Measurements from ENCODE around the gene GSK3B.
"Not testable (repeated sequence)": the region's sequence is repeated elsewhere in the genome, so short reads cannot be mapped to it uniquely, and the experiment has no call there.

The GSK3B gene

DNA sequence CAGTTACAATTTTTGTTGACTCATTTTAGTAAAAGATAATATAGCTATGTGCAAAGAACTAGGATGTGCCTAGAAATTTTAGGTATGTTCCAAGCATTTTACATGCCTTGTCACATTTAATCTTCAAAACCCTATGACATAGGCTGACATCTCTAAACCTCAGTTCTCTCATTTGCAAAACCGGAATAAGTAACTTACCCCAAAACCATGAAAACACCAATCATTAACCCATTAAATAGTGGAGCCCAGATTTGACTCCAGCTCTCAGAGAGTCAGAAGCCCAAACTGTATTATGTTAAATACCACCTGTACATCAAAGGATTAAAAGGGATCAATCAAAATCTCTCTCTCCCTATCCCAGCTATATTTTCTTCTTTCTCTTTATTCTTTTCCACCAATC lies 36.6 kb downstream of the GSK3B start (continued):
- TF ChIP-seq, protein P1, sequence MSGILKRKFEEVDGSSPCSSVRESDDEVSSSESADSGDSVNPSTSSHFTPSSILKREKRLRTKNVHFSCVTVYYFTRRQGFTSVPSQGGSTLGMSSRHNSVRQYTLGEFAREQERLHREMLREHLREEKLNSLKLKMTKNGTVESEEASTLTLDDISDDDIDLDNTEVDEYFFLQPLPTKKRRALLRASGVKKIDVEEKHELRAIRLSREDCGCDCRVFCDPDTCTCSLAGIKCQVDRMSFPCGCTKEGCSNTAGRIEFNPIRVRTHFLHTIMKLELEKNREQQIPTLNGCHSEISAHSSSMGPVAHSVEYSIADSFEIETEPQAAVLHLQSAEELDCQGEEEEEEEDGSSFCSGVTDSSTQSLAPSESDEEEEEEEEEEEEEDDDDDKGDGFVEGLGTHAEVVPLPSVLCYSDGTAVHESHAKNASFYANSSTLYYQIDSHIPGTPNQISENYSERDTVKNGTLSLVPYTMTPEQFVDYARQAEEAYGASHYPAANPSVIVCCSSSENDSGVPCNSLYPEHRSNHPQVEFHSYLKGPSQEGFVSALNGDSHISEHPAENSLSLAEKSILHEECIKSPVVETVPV (CRISPR knock-in tag; IDR thresholded peaks at IDR 0.05), result no peak
- TF ChIP-seq, protein P2, sequence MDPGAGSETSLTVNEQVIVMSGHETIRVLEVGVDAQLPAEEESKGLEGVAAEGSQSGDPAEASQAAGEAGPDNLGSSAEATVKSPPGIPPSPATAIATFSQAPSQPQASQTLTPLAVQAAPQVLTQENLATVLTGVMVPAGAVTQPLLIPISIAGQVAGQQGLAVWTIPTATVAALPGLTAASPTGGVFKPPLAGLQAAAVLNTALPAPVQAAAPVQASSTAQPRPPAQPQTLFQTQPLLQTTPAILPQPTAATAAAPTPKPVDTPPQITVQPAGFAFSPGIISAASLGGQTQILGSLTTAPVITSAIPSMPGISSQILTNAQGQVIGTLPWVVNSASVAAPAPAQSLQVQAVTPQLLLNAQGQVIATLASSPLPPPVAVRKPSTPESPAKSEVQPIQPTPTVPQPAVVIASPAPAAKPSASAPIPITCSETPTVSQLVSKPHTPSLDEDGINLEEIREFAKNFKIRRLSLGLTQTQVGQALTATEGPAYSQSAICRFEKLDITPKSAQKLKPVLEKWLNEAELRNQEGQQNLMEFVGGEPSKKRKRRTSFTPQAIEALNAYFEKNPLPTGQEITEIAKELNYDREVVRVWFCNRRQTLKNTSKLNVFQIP (CRISPR knock-in tag; IDR thresholded peaks at IDR 0.05; ENCODE audit: borderline replicate concordance, low read depth), result no peak
- TF ChIP-seq ZNF565 (CRISPR knock-in tag; conservative IDR thresholded peaks at IDR 0.05; ENCODE audit: low read depth) (no peak), BACH2 (CRISPR knock-in tag; IDR thresholded peaks at IDR 0.05; ENCODE audit: borderline replicate concordance) (no peak), ZFP30 (CRISPR knock-in tag; IDR thresholded peaks at IDR 0.05) (no peak), CSDC2 (CRISPR knock-in tag; IDR thresholded peaks at IDR 0.05) (no peak), TCF4 (CRISPR knock-in tag; IDR thresholded peaks at IDR 0.05; ENCODE audit: borderline replicate concordance) (no peak), PPARA (CRISPR knock-in tag; IDR thresholded peaks at IDR 0.05; ENCODE audit: borderline replicate concordance) (no peak), GLIS3 (CRISPR knock-in tag; IDR thresholded peaks at IDR 0.05) (no peak), OSR1 (CRISPR knock-in tag; IDR thresholded peaks at IDR 0.05) (no peak), ISL1 (CRISPR knock-in tag; IDR thresholded peaks at IDR 0.05) (no peak)
- TF ChIP-seq, protein P3, sequence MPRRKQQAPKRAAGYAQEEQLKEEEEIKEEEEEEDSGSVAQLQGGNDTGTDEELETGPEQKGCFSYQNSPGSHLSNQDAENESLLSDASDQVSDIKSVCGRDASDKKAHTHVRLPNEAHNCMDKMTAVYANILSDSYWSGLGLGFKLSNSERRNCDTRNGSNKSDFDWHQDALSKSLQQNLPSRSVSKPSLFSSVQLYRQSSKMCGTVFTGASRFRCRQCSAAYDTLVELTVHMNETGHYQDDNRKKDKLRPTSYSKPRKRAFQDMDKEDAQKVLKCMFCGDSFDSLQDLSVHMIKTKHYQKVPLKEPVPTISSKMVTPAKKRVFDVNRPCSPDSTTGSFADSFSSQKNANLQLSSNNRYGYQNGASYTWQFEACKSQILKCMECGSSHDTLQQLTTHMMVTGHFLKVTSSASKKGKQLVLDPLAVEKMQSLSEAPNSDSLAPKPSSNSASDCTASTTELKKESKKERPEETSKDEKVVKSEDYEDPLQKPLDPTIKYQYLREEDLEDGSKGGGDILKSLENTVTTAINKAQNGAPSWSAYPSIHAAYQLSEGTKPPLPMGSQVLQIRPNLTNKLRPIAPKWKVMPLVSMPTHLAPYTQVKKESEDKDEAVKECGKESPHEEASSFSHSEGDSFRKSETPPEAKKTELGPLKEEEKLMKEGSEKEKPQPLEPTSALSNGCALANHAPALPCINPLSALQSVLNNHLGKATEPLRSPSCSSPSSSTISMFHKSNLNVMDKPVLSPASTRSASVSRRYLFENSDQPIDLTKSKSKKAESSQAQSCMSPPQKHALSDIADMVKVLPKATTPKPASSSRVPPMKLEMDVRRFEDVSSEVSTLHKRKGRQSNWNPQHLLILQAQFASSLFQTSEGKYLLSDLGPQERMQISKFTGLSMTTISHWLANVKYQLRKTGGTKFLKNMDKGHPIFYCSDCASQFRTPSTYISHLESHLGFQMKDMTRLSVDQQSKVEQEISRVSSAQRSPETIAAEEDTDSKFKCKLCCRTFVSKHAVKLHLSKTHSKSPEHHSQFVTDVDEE (CRISPR knock-in tag; IDR thresholded peaks at IDR 0.05), result no peak

DNA sequence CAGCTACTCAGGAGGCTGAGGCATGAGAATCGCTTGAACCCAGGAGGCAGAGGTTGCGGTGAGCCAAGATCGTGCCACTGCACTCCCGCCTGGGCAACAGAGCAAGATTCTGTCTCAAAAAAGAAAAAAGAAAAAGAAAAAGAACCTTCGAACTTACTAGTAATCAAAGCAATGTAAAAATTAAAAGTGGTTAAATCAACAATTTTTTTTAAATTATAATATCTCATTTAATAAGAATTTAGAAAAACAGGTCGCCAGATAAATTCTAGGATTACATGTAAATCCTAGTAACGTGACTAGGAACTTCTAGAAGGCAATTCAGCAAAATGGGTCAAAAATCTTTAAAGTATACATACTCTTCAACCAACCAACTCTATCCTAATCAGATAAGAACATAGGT lies 37.2 kb downstream of the GSK3B start:
- no peak for TF ChIP-seq ZNF8 (CRISPR knock-in tag; IDR thresholded peaks at IDR 0.05)
- no peak for TF ChIP-seq CSDC2 (CRISPR knock-in tag; IDR thresholded peaks at IDR 0.05)
- TF ChIP-seq, protein P2 (CRISPR knock-in tag; IDR thresholded peaks at IDR 0.05; ENCODE audit: borderline replicate concordance, low read depth), result no peak
- TF ChIP-seq ARNTL (CRISPR knock-in tag; IDR thresholded peaks at IDR 0.05; ENCODE audit: borderline replicate concordance, low read depth), result no peak
- TF ChIP-seq TOX (CRISPR knock-in tag; IDR thresholded peaks at IDR 0.05; ENCODE audit: borderline replicate concordance), result no peak
- no peak for TF ChIP-seq ESRRG (CRISPR knock-in tag; IDR thresholded peaks at IDR 0.05)
- TF ChIP-seq, protein P4, sequence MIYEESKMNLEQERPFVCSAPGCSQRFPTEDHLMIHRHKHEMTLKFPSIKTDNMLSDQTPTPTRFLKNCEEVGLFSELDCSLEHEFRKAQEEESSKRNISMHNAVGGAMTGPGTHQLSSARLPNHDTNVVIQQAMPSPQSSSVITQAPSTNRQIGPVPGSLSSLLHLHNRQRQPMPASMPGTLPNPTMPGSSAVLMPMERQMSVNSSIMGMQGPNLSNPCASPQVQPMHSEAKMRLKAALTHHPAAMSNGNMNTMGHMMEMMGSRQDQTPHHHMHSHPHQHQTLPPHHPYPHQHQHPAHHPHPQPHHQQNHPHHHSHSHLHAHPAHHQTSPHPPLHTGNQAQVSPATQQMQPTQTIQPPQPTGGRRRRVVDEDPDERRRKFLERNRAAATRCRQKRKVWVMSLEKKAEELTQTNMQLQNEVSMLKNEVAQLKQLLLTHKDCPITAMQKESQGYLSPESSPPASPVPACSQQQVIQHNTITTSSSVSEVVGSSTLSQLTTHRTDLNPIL (CRISPR knock-in tag; IDR thresholded peaks at IDR 0.05; ENCODE audit: low read depth), result no peak
- no peak for TF ChIP-seq ZFP30 (CRISPR knock-in tag; IDR thresholded peaks at IDR 0.05)
- no peak for TF ChIP-seq GLIS3 (CRISPR knock-in tag; IDR thresholded peaks at IDR 0.05)
- TF ChIP-seq, protein P5, sequence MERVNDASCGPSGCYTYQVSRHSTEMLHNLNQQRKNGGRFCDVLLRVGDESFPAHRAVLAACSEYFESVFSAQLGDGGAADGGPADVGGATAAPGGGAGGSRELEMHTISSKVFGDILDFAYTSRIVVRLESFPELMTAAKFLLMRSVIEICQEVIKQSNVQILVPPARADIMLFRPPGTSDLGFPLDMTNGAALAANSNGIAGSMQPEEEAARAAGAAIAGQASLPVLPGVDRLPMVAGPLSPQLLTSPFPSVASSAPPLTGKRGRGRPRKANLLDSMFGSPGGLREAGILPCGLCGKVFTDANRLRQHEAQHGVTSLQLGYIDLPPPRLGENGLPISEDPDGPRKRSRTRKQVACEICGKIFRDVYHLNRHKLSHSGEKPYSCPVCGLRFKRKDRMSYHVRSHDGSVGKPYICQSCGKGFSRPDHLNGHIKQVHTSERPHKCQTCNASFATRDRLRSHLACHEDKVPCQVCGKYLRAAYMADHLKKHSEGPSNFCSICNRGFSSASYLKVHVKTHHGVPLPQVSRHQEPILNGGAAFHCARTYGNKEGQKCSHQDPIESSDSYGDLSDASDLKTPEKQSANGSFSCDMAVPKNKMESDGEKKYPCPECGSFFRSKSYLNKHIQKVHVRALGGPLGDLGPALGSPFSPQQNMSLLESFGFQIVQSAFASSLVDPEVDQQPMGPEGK (CRISPR knock-in tag; IDR thresholded peaks at IDR 0.05; ENCODE audit: borderline replicate concordance), result no peak
- no peak for TF ChIP-seq ZFP3 (CRISPR knock-in tag; IDR thresholded peaks at IDR 0.05)
- TF ChIP-seq PPARA (CRISPR knock-in tag; IDR thresholded peaks at IDR 0.05; ENCODE audit: borderline replicate concordance), result no peak
- TF ChIP-seq ISL1 (CRISPR knock-in tag; IDR thresholded peaks at IDR 0.05), result no peak
- TF ChIP-seq RARB (CRISPR knock-in tag; IDR thresholded peaks at IDR 0.05), result no peak
- no peak for TF ChIP-seq SNAI2 (CRISPR knock-in tag; IDR thresholded peaks at IDR 0.05)
- ATAC-seq, result no peak

DNA sequence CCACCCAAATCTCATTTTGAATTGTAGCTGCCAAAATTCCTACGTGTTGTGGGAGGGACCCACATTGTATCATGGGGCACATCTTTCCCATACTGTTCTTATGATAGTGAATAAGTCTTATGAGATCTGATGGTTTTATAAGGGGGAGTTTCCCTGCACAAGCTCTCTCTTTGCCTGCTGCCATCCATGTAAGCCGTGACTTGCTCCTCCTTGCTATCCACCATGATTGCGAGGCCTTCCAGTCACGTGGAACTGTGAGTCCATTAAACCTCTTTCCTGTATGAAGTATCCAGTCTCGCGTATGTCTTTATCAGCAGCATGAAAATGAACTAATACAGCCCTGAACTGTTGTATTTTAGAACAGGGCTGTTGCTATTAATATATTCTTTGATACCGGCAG lies 40.6 kb downstream of the GSK3B start:
- not testable (repeated sequence) for ATAC-seq
